Measurements from ENCODE around the gene KHDC4.
"Not testable (repeated sequence)": the region's sequence is repeated elsewhere in the genome, so short reads cannot be mapped to it uniquely, and the experiment has no call there.

KHDC4 gene

DNA sequence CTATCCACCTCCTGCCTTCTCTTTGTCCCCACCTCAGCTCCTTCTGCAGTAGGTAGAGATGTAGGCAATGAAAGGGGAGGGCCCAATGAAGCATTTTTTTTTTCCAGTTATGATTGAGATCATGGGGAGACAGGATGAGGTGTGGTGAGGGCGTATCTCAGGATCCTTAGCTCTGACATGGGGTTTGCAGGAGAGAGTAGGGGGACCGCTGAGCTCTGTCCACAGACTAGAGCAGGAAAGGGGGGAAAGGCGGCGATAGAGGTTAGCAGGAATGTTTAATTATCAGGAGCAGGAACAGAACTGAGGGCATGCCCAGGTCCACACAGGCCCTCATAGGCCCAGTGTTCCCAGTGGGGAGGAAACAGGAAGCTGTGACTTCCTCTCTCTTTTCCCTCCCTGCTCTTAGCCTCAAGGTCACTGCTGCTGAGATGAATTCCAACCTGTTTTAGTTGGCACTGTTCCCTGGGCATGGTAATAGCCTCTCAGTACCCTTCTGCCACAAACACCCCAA lies 6.3 kb upstream of the KHDC4 start:
- no peak for DNase-seq

DNA sequence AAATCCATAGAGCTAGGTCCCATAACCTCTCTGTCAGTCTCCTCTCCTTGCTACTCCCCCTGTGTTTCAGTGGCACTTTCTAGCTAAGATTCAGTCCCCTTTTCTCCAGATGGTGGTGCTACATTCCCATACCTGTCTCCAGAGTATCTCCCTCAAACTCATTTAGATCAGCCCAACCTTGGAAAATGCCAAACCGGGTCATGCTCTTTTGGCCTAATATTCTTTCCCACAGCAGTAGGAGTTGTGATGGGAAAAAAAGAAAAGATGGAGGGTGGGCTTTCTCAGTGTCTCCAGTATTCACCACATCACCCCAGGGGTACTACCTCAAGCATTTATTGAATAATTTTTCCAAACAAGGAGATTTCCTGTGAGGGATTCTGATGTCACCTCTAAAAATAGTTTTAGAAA lies 4.0 kb upstream of the KHDC4 start:
- DNase-seq: peak; percentile 73

- DNase-seq: peak; percentile 89
These were observed 850 bp upstream of the KHDC4 start for GRCh38 chr1:155934936-155935590.

DNA sequence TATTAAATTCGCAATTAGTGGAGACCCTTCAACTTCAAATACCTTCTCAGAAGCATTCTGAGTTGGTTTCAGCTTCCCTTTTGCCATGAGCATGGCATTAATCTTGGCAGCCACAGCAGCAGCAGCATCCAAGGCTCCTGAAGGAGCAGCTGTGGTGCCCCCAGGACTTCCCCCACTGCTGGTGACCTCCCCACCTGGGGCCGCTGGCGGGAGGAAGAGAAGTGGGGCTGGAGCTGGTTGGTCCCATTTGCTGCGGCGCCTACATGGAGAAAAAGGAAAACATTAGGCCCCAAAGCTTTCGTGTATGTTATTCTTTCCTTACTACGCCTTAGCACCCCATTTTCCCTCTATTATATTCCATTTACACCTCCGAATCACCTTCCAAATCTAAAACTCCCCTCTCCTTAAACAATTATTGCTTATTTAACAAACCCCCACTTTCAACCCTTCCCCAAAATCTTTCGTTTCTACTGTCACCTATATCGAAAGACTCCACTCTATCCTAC lies 569 bp downstream of the KHDC4 start:
- no peak for DNase-seq

- no peak for DNase-seq
These were observed 1.7 kb downstream of the KHDC4 start for GRCh38 chr1:155932487-155932886.

GRCh38 chr1:155932081-155932480 lies 2.1 kb downstream of the KHDC4 start:
- no peak for DNase-seq

GRCh38 chr1:155931332-155932038 lies 2.7 kb downstream of the KHDC4 start:
- DNase-seq: no peak

- DNase-seq: not testable (repeated sequence)
These were observed 3.5 kb downstream of the KHDC4 start for GRCh38 chr1:155930725-155931124.

DNA sequence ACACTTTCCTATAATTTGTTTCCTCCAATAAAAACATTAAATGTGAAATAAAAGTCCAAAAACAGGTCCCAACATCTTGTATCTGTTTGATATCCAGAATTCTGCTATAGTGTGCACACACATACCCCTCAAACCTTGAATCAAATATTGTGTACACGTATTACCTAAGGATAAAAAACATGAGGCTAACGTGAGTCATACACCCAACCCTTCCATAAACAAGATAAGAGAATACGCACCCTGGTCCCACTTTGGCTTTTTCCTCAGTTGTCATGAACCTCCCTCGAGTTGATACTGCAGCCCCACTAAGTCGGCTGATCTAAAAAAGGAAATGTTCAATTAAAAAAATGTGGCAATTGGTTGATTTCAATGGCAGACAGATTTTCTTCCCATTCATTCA lies 5.2 kb downstream of the KHDC4 start:
- no peak for DNase-seq

- no peak for DNase-seq
These were observed 8.7 kb downstream of the KHDC4 start for GRCh38 chr1:155925506-155925905.

GRCh38 chr1:155920717-155921116 lies 13.5 kb downstream of the KHDC4 start:
- DNase-seq: no peak

- no peak for DNase-seq
These were observed 14.4 kb downstream of the KHDC4 start for GRCh38 chr1:155919801-155920200.

GRCh38 chr1:155918660-155919059 lies 15.6 kb downstream of the KHDC4 start:
- DNase-seq: no peak

- no peak for DNase-seq
These were observed 20.1 kb downstream of the KHDC4 start for GRCh38 chr1:155913969-155914757.

- DNase-seq: no peak
These were observed 22.1 kb downstream of the KHDC4 start for GRCh38 chr1:155912056-155912536.

DNA sequence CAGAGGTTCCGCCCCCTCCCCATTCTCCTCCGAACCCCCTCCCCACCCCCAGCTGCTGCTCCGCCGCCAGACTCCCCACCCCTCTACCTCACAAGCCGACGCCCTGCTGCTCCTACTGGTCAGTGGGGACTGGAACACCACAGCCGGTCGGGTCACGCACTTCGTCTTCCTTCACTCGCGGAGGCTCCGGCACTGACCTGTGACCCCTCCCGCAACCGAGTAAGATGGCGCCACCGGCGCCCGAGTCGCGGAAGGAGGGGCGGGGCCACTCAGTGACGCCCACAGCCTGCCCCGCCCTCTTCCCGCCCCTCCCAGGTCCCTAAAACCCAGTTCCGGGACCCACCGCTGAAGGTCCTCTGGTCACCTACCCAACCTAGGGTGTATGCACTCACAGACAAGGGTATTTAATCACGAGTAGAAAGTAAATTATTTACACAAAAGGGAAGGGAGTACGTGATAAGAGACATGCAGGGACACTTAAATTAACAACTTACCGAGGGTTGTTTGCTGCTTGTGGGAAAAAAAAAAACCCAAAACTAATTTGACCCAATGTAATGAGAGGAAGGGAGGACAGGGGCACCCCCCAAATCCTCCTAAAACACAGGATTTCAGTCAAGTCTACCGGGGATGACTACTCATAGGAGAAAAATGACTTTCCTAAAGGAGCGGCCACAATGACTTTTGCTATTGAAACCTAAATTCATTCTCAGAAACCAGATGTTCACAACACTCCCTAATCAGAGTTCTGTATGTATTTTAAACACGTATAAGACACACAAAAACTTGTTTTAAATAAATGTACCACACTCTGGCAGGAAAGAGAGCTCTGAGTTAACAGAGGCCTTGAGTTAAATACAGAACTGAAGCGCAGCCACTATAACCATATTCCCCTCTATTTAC lies 22.8 kb downstream of the KHDC4 start, which contains the start of gene RIT1:
RIT1 (minus strand) TSS at position 194 of the 900 bp plus-strand sequence. CDS start 588 bp downstream, outside the sequence.
- peak; percentile 72 for DNase-seq

DNA sequence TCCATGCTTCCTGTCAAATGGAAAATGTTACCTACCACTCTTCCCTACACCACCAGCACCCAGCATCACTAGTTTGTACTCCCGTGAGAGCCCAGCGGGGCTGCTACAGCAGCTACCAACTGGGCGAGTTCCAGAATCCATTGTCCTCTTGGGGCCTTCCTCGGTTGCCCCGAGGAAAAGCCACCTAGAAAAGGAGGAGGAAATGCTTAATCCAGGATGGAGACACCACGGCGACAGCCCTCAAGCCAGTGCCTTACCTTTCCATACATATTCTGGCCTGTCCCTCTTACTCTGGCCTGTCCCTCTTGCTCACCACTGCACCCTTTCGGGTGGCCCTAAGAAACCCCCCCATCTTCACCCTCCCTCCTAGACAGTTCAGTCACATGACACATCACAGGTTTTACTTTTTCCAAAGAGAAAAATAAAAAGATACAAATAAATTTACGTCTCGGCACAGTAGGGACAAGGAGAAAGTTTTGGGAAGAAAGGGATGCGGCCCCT lies 23.5 kb downstream of the KHDC4 start:
- DNase-seq: peak; percentile 35

DNA sequence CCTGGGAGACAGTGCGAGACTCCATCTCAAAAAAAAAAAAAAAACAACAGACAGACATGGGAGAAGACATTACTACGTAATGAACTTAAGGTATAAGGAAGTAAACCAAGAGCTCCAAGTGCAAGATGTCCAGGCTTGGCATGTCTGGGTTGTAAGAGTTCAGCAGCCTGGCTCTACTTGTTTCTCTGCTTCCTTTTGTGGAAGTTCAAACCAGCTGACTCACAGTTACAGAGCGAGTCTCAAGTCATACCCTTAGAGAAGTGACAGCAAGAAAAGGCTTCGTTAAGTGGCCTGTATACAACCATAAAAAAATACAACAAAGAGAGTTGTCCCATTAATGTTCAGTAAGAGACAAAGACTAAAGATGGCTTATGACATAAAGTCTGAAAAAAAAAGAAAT lies 24.3 kb downstream of the KHDC4 start:
- no peak for DNase-seq

DNA sequence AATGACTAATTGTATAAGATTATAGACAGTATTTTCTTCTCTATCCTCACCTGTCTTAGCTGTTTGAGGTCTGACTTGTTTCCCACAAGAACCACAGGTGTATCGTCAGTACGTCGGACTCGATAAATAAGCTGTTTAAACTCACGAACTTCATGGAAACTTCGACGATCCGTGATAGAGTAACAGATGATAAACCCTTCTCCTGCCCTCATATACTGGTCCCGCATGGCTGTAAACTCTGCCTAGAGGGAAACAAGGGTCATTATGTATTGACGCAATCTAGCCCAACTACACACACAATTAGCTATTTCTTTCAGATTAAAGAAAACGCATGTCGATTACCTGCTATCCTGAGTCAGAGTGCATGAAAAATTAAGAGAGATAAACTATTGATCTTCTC lies 30.0 kb downstream of the KHDC4 start:
- no peak for DNase-seq

DNA sequence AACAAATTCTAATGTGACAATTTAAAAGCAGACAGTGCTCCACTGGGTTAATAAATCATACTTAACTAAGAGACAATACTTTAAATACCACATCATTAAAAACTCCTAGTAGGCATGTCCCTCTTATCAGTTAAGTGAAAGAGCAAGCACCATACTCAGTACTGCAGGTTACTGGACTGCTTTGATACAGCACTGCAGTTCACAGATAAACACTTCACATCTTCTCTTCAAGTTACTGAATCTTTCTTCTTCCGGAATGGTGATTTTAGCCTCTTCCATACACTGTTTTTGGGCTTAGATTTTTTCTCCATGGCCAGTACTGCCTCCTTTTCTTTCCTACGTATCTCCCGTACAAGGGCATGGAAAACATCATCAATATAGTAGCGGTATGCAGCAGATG lies 34.1 kb downstream of the KHDC4 start:
- DNase-seq: no peak

- no peak for DNase-seq
These were observed 34.5 kb downstream of the KHDC4 start for GRCh38 chr1:155899683-155900082.

DNA sequence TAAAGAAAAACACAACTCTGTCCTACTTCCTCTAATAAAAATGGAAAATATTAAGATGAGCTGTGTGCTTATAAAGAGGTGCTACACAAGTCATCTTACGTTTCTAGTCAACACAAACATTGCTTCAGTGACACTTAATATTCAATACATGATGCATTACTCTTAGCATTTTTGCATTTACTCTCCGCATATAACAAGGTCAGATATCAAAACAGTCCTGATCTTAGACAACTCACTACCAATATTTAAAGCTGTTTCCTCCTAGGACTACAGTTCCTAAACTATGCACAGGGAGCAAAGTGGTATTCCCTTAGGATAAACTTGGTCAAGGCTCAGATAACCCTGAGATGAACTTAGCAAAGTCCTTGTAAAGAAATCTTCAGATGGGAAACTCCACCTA lies 35.3 kb downstream of the KHDC4 start:
- no peak for DNase-seq
